SK-N-SH treated with all-trans-retinoic acid at 6 μM for 48 hours (cell line): ENCODE data around the gene GRIA1.

Experiments
- ATAC-seq: fragments of 200-7000 bp; cut with Tn5 transposase; 3 replicates; pipeline ENCODE4 v1.9.1; 2020; ENCODE audit warnings: mild to moderate bottlenecking, moderate library complexity
- ARNTL ChIP-seq: fragments of 450-650 bp; formaldehyde crosslinking; IDR thresholded peaks from 2 replicates; pipeline ENCODE4 v1.5.0; 2020; ENCODE audit warnings: low read depth, mild to moderate bottlenecking, moderate library complexity, borderline replicate concordance
- BACH2 ChIP-seq: fragments of 250-450 bp; sonication (Bioruptor Pico); IDR thresholded peaks from 2 replicates; pipeline ENCODE4 v1.9.0; 2021; ENCODE audit warnings: mild to moderate bottlenecking, borderline replicate concordance
- CREB5 ChIP-seq: fragments of 250-450 bp; sonication (Bioruptor Pico); IDR thresholded peaks from 2 replicates; pipeline ENCODE4 v1.5.1; 2020; ENCODE audit warnings: low read depth, mild to moderate bottlenecking, moderate library complexity
- CSDC2 ChIP-seq: fragments of 250-450 bp; sonication (Bioruptor Pico); IDR thresholded peaks from 2 replicates; pipeline ENCODE4 v1.5.0; 2020; ENCODE audit warnings: mild to moderate bottlenecking, moderate library complexity
- CSRNP3 ChIP-seq: fragments of 250-450 bp; sonication (Bioruptor Pico); IDR thresholded peaks from 2 replicates; pipeline ENCODE4 v1.5.1; 2021; ENCODE audit warnings: mild to moderate bottlenecking, moderate library complexity
- ESRRG ChIP-seq: fragments of 250-450 bp; sonication (Bioruptor Pico); IDR thresholded peaks from 2 replicates; pipeline ENCODE4 v1.6.1; 2021; ENCODE audit warnings: mild to moderate bottlenecking
- ISL1 ChIP-seq: fragments of 250-450 bp; sonication (Bioruptor Pico); IDR thresholded peaks from 2 replicates; pipeline ENCODE4 v2.1.2; 2022; ENCODE audit warnings: mild to moderate bottlenecking, moderate library complexity
- PATZ1 ChIP-seq: fragments of 250-450 bp; sonication (Bioruptor Pico); IDR thresholded peaks from 2 replicates; pipeline ENCODE4 v1.8.0; 2020; ENCODE audit warnings: mild to moderate bottlenecking, moderate library complexity, borderline replicate concordance
- POU6F1 ChIP-seq: fragments of 250-450 bp; sonication (Bioruptor Pico); IDR thresholded peaks from 2 replicates; pipeline ENCODE4 v1.8.0; 2021; ENCODE audit warnings: low read depth, mild to moderate bottlenecking, moderate library complexity, borderline replicate concordance
- RARB ChIP-seq: fragments of 250-450 bp; sonication (Bioruptor Pico); IDR thresholded peaks from 2 replicates; pipeline ENCODE4 v1.8.0; 2021; ENCODE audit warnings: mild to moderate bottlenecking, moderate library complexity
- SNAI2 ChIP-seq: fragments of 250-450 bp; sonication (Bioruptor Pico); IDR thresholded peaks from 2 replicates; pipeline ENCODE4 v1.5.0; 2020; ENCODE audit warnings: mild to moderate bottlenecking, moderate library complexity
- TCF4 ChIP-seq: fragments of 250-450 bp; sonication (Bioruptor Pico); IDR thresholded peaks from 2 replicates; pipeline ENCODE4 v1.8.0; 2021; ENCODE audit warnings: mild to moderate bottlenecking, moderate library complexity, borderline replicate concordance
- TOX ChIP-seq: fragments of 250-450 bp; sonication (Bioruptor Pico); IDR thresholded peaks from 2 replicates; pipeline ENCODE4 v1.8.0; 2021; ENCODE audit warnings: mild to moderate bottlenecking, moderate library complexity, borderline replicate concordance
- TSHZ2 ChIP-seq: fragments of 250-450 bp; sonication (Bioruptor Pico); IDR thresholded peaks from 2 replicates; pipeline ENCODE4 v1.5.0; 2020; ENCODE audit warnings: mild to moderate bottlenecking, moderate library complexity
- ZFP3 ChIP-seq: fragments of 250-450 bp; sonication (Bioruptor Pico); IDR thresholded peaks from 2 replicates; pipeline ENCODE4 v1.5.0; 2020; ENCODE audit warnings: mild to moderate bottlenecking, moderate library complexity
- ZNF565 ChIP-seq: fragments of 450-650 bp; formaldehyde crosslinking; conservative IDR thresholded peaks from 2 replicates; pipeline ENCODE4 v1.5.0; 2020; ENCODE audit warnings: low read depth, mild to moderate bottlenecking, moderate library complexity
- ZNF70 ChIP-seq: fragments of 450-650 bp; formaldehyde crosslinking; IDR thresholded peaks from 2 replicates; pipeline ENCODE4 v1.5.0; 2020; ENCODE audit warnings: mild to moderate bottlenecking, moderate library complexity

GRIA1 gene

GRCh38 chr5:153542536-153542935 is 52.1 kb downstream of the GRIA1 start:
- TF ChIP-seq ESRRG (CRISPR knock-in tag) (no peak), ZNF70 (no peak), SNAI2 (CRISPR knock-in tag) (no peak), ZFP3 (no peak), CSRNP3 (CRISPR knock-in tag) (no peak), TSHZ2 (CRISPR knock-in tag) (no peak), BACH2 (CRISPR knock-in tag) (no peak), PATZ1 (CRISPR knock-in tag) (no peak), CREB5 (CRISPR knock-in tag) (no peak), ZNF565 (CRISPR knock-in tag) (no peak), RARB (CRISPR knock-in tag) (no peak), CSDC2 (CRISPR knock-in tag) (no peak), ISL1 (CRISPR knock-in tag) (no peak)
- ATAC-seq = peak; percentile 21; the same call in 1 of the 3 replicates

GRCh38 chr5:153543288-153543687 is 52.8 kb downstream of the GRIA1 start:
- TF ChIP-seq CSRNP3 (CRISPR knock-in tag) = no peak
- no peak for ATAC-seq

GRCh38 chr5:153543959-153544470 is 53.5 kb downstream of the GRIA1 start:
- TF ChIP-seq ZNF565 (CRISPR knock-in tag) = no peak
- TF ChIP-seq TCF4 (CRISPR knock-in tag) = no peak
- no peak for TF ChIP-seq ESRRG (CRISPR knock-in tag)
- TF ChIP-seq POU6F1 (CRISPR knock-in tag) = no peak
- TF ChIP-seq ZFP3 = no peak
- TF ChIP-seq CSDC2 (CRISPR knock-in tag) = no peak
- no peak for TF ChIP-seq BACH2 (CRISPR knock-in tag)
- no peak for ATAC-seq

GRCh38 chr5:153544706-153545105 is 54.2 kb downstream of the GRIA1 start:
- ATAC-seq = no peak
- no peak for TF ChIP-seq ARNTL (CRISPR knock-in tag)
- TF ChIP-seq CSDC2 (CRISPR knock-in tag) = no peak
- no peak for TF ChIP-seq TOX (CRISPR knock-in tag)
- no peak for TF ChIP-seq POU6F1 (CRISPR knock-in tag)
- TF ChIP-seq ISL1 (CRISPR knock-in tag) = no peak
- TF ChIP-seq ZNF70 = no peak
- no peak for TF ChIP-seq ZFP3
- TF ChIP-seq BACH2 (CRISPR knock-in tag) = no peak
- TF ChIP-seq TCF4 (CRISPR knock-in tag) = no peak
- no peak for TF ChIP-seq SNAI2 (CRISPR knock-in tag)
- TF ChIP-seq PATZ1 (CRISPR knock-in tag) = no peak
- TF ChIP-seq, all 23 proteins: peak for 0
